Measurements from ENCODE around the gene ESPN. TPM values are rescaled to one million over a fixed set of nuclear protein-coding genes. Genes with fewer than 3 reads are reported as not detected.
A peak's percentile ranks its signal among the peaks of the same experiment; 100 is the strongest.

Gene ESPN
- total RNA-seq, 4 donors from 2014 or later, result 0.60 to 6.1 (median 1.7) TPM

DNA sequence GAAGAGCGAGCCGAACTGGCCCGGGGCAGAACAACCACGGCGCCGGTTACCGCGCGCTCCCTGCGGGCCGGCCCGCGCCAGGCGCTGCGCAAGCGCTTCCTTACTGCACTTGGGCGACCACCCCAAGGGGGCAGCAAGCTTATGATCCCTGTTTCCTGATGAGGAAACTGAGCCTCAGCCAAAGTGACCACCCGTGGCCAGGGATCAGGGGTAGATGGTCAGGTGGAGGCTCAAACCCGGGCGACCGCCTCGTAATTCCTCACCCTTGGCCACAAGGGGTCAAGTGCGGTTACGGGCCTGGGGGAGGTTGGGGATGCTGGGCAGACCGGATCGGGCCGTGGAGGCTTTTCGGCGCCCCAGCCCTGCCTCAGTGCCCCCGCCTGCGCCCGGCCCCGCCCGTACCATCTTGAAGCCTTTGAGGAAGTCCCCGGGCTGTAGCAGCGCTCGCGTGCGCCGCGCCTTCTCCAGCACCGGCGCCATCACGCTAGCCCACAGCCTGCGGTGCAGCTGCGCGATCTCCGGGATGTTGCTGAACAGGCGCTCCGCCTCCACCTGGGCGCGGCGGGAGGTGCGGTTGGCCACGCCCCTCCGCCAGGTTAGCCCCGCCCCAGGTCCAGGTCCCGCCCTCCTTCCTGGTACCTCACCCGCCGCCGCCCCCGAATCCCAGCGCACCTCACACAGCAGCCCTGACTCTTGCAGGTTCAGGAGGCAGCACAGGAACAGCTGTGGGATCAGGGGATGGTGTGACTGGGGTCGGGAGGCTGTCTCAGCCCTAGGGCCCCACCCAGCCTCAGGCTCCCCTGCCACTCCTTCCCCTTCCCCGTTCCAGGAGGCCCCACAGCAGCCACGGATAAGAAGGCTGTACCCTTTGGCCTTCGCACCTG lies 46.8 kb downstream of the ESPN start:
- Histone ChIP-seq H3K4me1 (peaks cover 0 to 5% (median 0%) of the 10 kb centered on the region in 4 donors), H3K27me3 (peaks cover 0 to under 1% of the 10 kb centered on the region in 2 donors), H3K27ac (peak overlapping the region in 1 of 4 donors; percentile 51), H3K9me3 (no peaks in the 10 kb centered on the region), H3K4me3 (no peak overlapping the region), H3K36me3 (peaks cover 0 to 79% (median 0%) of the 10 kb centered on the region in 3 donors)
- no peak for DNase-seq (ENCODE audit: low spot score in 2 of 2)
- WGBS, 2 donors, result 79 to 81% methylated on average over 56 to 66 of the region's 67 CpGs
- TF ChIP-seq, protein P1, sequence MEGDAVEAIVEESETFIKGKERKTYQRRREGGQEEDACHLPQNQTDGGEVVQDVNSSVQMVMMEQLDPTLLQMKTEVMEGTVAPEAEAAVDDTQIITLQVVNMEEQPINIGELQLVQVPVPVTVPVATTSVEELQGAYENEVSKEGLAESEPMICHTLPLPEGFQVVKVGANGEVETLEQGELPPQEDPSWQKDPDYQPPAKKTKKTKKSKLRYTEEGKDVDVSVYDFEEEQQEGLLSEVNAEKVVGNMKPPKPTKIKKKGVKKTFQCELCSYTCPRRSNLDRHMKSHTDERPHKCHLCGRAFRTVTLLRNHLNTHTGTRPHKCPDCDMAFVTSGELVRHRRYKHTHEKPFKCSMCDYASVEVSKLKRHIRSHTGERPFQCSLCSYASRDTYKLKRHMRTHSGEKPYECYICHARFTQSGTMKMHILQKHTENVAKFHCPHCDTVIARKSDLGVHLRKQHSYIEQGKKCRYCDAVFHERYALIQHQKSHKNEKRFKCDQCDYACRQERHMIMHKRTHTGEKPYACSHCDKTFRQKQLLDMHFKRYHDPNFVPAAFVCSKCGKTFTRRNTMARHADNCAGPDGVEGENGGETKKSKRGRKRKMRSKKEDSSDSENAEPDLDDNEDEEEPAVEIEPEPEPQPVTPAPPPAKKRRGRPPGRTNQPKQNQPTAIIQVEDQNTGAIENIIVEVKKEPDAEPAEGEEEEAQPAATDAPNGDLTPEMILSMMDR (IDR thresholded peaks at IDR 0.05), result no peak
- TF ChIP-seq EP300 (IDR thresholded peaks at IDR 0.05), result no peak
- TF ChIP-seq POLR2A (IDR thresholded peaks at IDR 0.05), result no peak

DNA sequence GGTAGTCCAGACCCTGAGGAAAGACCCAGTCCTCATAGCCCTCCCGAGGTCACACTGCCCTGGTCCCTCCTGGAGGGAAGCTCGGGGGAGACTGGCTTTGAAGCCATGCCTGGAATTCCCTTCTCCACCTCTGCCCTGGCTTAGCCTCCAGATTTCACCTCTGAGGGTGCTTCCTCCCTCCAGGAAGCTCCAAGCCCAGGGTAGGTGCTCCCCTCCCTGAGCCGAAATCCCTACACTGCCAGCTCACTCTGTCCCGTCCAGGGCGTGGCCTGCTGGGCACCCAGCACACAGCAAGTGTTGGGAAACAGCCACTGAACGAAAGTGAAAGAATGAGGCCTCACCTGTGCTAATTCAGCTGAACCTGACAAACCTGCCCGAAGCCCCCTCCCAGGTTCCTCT lies 47.4 kb downstream of the ESPN start:
- Histone ChIP-seq H3K4me1 (peaks cover 0 to 5% (median 0%) of the 10 kb centered on the region in 4 donors), H3K27me3 (no peaks in the 10 kb centered on the region), H3K4me3 (no peak overlapping the region), H3K27ac (peak overlapping the region in 1 of 4 donors; percentile 51), H3K36me3 (peaks cover 0 to 84% (median 0%) of the 10 kb centered on the region in 3 donors), H3K9me3 (no peaks in the 10 kb centered on the region)
- 87 to 91% methylated on average over 6 to 7 of the region's 7 CpGs for WGBS, 2 donors
- TF ChIP-seq EP300 (IDR thresholded peaks at IDR 0.05), result no peak
- TF ChIP-seq, protein P1 (IDR thresholded peaks at IDR 0.05), result no peak
- TF ChIP-seq POLR2A (IDR thresholded peaks at IDR 0.05), result no peak
- no peak for DNase-seq (ENCODE audit: low spot score in 2 of 2)

DNA sequence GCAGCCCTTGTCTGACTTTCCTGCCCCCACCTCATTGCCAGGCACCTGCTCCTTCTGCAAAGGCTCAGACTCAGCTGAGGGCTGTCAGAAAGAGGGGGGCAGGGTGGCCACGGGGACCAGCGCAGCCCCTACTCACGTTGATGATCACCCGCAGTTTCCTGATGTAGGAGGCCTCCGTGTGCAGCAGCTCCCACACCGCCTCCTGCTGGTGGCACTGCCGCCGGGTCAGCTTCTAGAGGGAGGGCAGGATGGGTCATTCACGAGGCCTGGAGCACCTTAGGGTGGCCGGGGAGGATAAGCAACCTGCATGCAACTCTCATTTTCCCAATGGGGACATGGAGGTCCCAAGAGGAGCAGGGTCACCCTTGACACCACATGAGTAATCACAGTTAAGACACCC lies 47.8 kb downstream of the ESPN start:
- WGBS, 2 donors, result 81 to 88% methylated on average over 10 of the region's 10 CpGs
- H3K4me3 ChIP-seq, result no peak overlapping the region
- H3K27me3 ChIP-seq, result no peaks in the 10 kb centered on the region
- TF ChIP-seq POLR2A (IDR thresholded peaks at IDR 0.05) (no peak), EP300 (IDR thresholded peaks at IDR 0.05) (no peak)
- TF ChIP-seq, protein P1 (IDR thresholded peaks at IDR 0.05), result peak in 1 of 5 experiments; percentile 11
- H3K4me1 ChIP-seq, result peaks cover 0 to 5% (median 0%) of the 10 kb centered on the region in 4 donors
- H3K27ac ChIP-seq, result peak overlapping the region in 1 of 4 donors; percentile 51
- no peak for DNase-seq (ENCODE audit: low spot score in 2 of 2)
- H3K36me3 ChIP-seq, result peaks cover 0 to 81% (median 0%) of the 10 kb centered on the region in 3 donors
- no peaks in the 10 kb centered on the region for H3K9me3 ChIP-seq

DNA sequence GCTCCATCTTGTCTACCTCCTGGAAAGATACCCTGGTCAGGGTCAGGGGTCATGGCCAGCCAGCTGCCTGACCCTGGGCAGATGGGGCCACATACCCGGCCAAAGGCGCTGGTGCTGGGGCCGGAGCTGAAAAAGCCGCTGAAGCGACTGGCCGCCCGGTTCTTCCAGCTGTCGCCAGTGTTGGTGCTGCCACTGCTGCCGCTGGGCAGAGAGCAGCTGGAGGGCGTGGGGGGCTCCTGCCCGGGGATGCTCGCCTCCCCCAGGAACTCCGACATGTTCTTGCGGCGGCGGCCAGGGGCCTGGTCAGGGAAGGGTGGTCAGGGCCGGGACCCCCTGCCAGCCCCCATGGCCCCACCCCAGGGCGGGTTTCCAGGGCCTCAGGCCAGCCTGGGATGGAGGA lies 48.6 kb downstream of the ESPN start:
- WGBS, 2 donors, result 90 to 100% methylated on average over 7 to 17 of the region's 18 CpGs
- Histone ChIP-seq H3K27ac (no peak overlapping the region), H3K36me3 (peaks cover 0 to 76% (median 0%) of the 10 kb centered on the region in 3 donors), H3K27me3 (no peaks in the 10 kb centered on the region), H3K4me3 (no peak overlapping the region), H3K4me1 (peaks cover 0 to 5% (median 0%) of the 10 kb centered on the region in 4 donors), H3K9me3 (no peaks in the 10 kb centered on the region)
- no peak for DNase-seq (ENCODE audit: low spot score in 2 of 2)
- TF ChIP-seq, protein P1 (IDR thresholded peaks at IDR 0.05), result no peak
- TF ChIP-seq EP300 (IDR thresholded peaks at IDR 0.05) (no peak), POLR2A (IDR thresholded peaks at IDR 0.05) (no peak)
